GM19239 (cell line): ENCODE results near the gene LHX5.

Source experiments
- DNase-seq: peaks from one replicate; pipeline ENCODE4 v3.0.0; 2011; ENCODE audit warnings: low spot score; ENCODE audit not compliant: insufficient read length
- FAIRE-seq: peaks from 2 replicates; lab custom pipeline; 2011; peaks lifted over from hg19 to GRCh38; lab: Jason Lieb, UNC

The LHX5 gene

DNA sequence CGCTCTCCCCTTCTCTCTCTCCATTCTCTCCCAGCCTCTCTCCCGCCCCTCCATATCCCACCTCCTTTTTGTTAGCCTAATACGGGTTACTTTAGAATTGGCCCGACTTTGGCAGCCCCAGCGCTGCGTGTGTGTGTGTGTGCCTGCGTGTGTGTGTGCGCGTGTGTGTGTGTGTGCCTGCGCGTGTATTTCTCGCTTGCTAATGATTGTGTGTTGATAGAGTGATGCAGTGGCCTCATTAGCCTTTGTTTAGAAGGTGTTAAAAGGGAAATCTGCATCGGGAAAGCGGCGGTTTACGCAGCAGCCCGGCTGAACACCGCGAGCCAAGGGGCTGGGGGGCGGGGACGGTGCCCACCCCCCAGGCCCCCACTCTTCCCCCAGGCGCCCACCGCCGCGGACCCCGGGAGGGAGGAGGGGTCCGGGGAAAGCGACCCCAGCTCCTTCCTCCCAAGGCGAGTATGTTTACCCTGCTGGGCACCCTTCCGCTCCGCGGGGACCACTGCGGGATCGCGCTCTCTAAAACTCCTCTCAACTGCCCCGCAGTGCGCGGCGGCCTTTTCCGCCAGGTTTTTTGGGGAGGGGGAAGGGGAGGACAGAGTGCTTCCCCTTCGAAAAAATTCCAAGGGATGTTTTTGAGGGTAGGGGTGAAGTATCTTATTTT lies 6.8 kb upstream of the LHX5 start:
- FAIRE-seq: no peak

DNA sequence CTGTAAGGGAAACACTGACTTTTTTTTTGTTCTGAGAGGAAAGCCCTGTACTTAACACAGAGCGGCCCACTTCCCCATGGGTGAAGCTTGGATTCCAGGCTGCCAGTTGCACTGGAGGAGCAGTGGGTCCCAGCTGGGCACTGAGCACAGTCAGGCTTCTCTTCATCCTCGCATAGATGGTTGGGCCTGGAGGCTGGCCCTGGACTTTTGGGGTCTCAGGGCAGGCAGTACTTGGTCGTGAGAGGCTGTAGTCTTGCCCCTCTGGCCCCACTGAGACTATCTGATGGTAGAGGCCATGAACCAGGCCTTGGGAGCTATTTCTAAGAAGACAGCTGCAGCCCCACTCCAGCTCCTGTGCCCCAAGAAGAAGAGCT lies 6.2 kb upstream of the LHX5 start:
- no peak for FAIRE-seq

More for the DNA sequence above, 6.8 kb upstream of the LHX5 start:
- DNase-seq: no peak

DNA sequence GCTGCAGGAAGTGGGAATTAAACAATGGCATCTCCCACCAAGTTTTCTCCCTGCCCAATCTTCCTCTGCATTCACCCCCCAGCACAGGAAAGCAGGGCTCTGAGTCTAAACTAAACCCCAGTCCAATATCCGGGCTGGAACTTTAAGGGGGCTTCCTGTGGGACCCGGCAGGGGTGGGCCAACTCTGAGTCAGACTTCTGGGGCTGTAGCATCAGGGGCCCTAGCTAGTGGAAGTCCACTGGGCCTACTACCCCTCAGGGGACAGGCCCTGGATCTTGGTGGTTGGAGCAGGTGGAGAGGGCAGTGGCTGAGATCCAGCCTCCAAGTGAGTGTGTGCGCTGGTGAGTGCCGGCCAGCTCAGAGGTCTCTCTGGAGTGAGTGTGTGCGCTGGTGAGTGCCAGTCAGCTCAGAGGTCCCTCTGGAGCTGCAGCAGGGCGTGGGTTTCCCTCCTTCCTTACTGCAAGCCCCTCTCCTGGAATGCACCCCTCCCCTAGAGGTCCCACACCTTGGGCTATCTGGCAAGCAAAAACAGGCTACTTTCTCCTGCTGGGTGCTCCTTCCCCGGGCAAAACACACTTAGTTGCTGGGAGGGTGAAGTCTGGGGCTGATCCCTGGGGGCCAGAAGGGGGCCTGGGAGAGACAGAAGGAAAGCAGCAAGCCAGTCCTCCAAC lies 5.6 kb upstream of the LHX5 start:
- FAIRE-seq (no peak), DNase-seq (no peak)

More for the DNA sequence above, 6.2 kb upstream of the LHX5 start:
- DNase-seq: no peak

DNA sequence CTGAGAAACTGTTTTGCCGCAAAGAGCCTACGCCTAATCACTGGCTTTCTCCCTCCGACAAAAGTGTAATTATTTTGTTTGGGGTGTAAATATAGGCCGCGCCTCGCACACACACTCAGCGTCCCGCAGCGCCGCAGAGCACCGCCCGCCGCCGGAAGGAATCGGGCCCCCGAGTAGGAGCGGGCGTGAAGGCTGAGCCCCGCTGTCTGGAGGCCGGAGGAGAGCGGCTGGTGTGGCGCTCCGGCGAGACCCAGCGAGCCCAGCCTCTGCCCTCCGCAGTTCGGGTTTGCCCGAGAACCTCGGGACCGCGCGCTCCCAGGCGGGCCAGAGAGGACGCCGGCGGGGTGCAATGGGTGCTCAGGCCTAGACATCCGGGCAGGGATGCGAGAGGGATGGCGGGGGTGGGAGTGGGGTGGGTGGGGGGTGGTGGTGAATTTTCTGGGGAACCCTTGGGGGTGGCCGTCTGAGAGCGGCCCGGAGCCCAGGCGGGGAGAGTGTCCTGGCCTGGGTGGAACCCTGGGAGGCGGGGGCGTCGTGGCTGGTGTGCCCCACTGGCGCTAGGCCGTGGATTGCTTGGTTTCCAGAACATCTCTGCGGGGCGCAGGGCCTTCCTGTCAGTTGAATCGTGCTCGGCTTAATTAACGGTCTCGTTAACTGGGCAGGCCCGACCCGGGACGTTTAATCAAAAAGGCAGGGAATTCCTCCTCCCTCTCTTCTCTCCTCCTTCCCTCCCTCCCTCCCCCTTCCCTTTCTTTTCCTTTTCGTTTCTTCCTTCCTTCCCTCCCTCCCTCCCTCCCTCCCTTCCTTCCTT lies 4.7 kb upstream of the LHX5 start:
- no peak for DNase-seq
- FAIRE-seq: no peak

DNA sequence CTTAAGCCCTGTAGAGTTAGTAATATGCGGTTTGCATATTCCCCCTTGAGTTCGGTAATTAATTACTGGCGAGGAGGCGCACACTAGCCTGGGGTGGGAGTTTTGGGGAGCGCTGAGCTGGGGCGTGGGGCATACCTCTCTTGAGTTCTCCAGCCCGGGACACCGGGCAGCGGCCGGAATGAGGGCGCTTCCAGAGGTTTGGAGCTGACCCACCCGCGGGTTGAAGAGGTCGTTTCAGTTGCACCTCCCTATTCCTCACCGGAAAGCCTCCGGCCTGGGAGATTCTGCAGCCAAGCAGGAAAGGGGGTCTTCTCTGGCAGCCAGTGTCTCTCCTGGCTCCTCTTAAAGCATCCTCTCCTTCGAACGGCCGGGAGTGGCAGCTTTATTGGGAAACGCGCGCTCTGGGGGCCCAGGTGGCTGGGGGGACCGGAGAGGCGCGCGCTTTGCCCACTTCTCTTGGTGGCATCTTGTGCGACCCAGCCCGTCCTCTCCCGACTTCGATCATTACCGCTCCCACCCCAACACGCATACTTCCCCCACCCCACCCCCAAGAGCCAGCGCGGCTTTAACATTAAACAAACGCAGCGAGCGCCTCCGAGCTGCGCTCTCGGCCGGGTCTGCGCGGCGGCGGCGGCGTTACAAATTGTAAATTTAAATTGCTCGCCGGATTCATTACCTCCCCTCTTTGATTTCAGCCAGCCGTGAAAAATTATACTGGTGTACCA lies 3.9 kb upstream of the LHX5 start:
- no peak for DNase-seq
- FAIRE-seq: no peak

DNA sequence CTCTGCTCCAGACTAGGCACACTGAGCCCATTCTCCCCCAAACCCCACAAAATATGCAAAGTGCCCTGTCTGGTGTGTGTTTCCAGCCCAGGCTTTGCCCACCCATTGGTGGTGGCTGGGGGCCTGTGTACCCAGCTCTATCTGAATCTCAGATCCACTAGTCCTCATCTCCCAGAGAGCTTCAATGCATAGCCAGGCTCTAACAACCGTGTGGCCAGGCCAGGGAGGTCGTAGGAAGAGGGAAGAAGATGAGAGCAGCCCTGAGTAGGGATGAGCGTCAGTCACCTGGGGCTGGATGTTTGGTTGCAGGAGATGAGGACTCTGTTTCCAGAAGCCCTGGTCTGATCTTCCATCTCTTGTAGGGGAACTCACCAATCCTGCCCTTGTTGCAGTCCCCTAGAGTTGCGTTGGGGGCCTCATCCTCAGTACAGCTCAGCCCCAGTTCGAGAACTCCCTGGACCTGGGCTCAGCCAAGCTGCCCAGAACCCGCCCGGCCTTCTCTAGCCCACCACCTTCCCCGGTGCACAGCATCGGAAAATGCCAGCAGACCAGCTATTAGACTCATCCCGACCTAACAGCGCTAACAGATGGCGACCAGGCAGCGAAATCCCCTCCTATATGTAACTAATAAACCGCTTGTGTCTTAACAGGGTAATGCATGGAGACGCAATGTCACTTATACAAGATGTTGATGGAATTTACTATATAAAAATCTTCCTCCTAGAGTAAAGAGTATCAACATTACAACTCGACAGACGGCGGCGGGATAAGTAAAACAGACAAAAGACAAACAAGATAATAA lies 3.2 kb upstream of the LHX5 start:
- no peak for FAIRE-seq
- no peak for DNase-seq

DNA sequence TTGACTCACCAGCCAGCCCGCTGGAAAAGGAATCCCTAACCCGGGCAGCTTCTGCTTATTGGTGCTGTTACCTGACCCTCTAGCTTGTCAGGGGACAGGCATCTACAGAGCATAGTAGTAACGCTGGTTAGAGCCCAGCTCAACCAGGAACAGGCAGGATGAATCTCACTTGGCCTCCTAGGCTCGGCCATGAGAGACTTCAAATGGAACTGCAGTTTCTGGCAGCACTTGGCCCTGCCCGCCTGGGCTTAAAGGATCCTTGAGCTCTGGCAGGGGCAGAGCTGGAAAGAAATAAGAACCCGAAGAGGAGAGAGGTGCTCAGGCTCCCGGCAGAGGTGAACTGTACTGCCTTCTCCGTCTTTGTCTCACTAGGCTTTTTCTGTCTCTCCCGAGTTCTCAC lies 2.3 kb upstream of the LHX5 start:
- no peak for DNase-seq
- no peak for FAIRE-seq

DNA sequence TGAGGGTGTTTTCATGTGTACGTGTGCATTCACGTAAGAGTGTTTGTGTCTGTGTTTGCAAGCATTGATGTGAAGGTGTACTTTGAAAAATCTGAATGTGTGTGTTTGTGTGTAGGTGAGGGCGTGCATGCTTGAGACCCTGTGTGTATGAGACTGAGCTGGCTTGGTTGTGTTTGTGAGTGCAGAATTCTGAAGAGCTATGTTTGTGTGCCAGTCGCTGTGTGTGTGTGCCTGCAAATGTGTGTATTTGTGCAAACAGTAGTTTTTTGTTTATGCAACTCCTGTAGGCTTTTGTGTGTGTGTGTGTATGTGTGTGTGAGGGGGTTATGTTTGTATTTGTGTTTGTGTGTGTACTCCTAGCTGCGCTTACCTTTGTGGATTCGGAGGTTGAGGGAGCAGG lies 1.7 kb upstream of the LHX5 start:
- DNase-seq: no peak
- no peak for FAIRE-seq

DNA sequence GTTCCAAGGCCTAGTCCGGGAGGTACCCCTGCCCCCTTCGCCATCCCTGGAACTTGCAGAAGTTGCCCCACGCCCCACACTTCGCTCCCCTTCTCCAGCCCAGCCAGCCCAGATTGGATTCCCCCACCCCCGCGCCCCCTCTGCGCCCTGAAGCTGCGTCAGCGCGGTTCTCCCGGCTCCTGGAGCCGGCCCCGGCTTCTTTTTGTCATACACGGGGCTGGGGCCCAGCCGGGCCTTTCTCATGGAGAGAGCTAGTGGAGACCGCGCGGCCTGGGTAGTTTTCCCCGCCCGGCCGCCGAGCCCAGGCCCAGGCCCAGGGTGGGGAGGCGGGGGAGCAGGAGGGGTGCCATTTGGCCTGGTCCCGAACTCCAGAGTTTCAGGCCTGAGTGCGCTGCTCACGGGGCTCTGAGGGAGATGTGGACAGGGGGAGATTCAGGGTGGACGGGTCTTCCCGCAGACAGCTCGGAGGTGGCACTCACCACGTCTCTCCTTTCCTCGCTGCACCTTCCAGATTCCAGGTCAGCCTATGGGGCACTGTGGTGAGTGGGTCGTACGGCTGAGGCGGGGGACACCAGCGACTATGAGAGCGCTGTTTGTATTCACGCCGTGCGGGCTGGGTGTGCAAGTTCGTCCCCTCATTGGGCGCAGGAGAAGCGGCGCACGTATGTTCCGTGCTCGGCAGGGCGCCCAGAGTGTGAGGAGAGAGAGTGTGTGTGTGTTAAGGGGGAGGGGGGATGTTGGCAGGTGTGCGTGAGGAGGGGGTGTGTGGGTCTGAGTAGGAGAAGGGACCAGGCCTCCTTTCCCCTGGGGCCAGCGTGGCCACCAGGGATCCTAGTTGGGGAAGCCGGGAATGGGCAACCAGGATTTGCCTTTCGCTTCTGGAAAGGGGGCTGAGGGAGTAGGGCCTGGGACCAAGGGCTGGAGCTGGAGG lies 785 bp upstream of the LHX5 start:
- FAIRE-seq: no peak
- DNase-seq: no peak

DNA sequence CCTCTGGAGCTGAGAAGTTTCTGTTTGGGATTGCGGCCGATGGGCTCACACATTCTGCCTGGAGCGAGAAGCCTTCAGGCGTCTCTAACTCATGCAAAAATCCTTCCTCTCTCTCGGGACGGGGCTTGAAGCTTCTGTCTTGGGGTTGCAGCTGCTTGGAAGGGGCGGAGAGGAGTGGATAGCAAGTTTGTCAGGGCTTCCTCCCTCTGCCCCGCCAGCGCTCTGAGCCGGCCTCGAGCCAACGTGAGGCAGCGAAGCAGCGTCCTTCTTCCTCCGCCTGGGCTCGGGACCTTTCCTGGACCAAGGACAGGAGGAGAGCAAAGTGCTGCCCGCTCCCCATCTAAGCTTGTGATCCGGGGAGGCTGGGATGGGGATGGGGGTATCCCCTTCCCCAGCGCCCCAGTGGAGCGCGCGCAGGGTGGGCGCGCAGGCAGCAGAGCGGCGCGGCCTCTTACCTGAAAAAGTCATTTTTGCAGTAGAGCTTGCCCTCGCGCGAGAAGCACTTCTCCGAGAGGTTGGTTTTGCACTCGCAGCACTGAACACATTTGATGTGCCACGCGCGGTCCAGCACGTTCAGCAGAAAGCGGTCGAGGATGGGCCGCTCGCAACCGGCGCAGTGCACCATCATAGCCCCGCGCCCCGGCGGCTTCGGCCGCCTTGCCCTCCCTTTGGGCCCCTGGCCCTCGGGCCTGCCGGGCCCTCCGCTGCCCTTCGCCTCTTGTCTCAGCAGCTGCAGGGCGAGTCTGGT lies 626 bp downstream of the LHX5 start:
- no peak for FAIRE-seq
- DNase-seq: no peak

DNA sequence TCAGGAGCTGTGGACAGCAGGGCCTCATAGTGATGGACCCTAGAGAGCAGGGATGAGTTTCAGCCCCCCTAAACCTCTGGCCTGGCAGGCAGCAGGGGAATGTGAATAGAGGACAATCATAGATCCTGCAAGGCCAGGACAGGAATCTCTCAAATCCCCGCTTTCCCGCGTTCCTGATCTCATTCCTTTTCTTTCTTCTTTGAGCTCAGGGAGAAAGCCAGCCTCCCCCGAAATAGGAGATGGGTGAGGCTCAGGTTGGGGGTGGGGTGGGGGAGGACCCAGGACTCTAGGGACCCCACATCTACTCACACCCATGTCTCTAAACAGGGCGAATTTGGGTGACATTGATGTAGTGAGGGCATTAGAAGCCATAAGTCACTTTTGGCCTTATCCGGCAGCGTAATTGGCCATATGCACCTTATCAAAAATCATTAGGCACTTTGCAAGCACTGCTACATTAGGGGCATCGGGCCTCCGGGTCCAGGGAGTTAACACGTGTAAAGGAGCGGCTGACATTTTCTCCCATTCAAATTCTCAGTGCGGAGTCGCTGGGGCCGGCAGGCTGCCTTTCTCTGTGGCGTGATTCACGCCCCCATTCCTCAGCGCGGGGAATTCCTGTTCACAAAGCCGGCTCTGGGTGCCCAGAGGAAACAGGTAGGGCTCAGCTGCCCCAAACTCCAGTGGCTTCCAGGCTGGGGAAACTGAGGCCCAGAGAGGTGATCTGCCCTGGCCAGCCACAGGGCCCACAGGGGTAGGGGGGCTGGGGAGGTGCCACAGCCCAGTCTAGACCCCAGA lies 1.5 kb downstream of the LHX5 start:
- no peak for DNase-seq

DNA sequence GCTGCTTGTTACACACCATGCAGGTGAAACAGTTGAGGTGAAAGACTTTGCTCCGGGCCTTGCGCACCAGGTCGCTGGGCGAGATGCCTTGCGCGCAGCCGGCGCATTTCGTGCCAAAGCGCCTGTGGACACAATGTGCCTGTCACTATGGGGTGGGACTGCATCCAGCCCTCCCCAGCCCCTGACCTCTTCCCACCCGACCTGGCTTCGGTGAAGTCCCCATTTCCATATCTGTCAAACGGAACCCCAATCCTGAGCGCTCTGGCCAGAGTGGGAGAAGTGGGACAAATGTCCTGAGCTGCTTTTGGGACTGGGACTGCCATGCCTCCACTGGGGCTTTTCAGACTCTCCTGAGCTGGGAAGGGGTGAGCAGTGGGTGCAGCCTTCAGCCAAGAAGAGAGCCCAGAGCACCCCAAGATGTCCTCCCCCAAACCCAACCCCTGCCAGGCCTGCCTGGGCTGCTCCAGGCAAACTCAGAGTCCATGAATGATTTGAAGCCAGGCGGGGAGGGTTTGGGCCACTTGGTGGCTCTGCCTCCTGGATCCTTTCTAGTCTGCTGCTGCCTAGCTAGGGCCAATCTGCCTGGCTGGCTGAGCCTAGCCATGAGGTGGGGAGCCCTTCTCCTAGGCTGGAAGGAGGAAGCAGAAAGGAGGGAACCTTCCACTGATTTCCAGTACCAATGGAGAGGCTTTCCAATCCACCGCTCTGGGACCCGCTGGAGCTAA lies 2.3 kb downstream of the LHX5 start:
- DNase-seq (no peak), FAIRE-seq (no peak)

More for the DNA sequence above, 1.5 kb downstream of the LHX5 start:
- FAIRE-seq: no peak

DNA sequence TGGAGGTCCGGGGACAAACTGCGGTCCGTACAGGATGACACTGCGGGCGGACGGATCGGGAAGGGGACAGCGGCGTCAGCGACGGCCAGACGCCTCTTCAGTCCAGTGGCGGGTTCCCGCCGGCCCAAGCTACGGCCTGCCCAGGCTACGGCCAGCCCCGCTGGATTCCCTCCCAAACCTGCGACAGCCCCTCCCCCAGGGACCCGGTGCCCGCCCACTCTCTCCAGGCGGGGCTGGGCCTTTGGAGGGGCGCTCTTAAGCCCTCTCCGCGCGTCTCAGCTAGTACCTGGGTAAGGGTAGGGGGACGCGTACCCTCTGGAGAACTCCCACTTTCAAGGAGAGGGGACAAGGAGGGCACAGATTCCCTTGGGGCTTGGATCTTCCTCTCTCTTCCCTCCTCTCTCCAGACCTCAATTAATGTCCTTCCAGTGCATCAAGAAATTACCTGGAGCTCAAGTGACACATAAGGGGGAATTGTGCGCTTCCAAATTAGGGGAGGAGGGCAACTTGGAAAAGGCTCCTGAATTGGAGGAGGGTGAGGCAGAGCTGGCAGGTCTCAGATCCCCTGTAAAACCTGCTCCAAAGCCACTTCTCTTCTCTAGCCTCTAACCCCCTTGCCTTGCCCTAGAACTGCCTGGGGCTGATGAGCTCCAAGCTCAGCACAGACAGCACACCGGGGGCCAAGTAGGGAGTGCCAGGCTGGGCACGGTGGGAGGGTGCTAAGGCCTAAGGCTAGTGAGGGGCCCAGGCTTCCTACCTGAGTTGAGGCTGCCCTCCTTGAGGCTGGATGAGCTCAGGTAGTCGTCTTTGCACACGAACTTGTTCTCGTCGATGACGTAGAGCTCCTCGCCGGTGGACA lies 3.1 kb downstream of the LHX5 start:
- FAIRE-seq (no peak), DNase-seq (no peak)

DNA sequence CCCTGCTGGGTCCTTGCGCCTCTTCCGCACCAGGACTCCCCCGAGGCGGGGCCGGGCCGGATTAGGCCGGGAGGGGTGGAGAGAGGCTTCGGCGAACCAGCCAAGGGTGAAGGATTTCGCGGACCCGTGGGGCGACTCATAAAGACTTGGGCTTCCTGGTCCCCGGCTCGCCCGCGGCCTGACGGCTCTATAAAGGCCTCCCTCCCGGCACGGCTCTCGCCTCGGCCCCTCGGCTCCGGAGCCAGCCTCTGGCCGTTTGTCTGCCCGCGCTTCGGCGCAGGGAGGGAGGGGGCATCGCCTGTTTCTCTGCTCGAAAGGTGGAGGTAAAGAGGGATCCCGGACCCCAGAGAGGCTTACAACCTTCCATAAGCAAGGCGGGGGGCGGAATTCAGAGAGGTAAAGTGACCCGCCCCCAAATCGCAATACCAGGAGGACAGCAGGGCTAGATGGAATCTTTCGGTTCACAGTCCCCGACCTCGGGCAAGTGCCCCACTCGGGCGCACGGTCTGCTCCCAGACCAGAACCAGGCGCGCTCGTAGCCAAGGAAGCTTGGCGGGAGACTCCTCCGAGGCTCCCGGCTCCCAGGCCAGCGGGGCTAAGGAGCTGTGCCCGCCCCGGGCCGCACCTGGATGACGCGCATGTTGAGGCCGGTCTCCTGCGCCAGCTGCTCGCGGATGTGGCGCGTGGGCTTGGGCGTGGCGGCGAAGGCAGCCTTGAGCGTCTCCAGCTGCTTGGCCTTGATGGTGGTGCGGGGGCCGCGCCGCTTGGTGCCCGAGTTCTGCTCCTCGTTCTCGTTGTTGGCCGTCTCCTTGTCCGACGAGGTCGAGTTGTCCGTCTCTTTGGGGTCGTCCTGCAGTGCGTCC lies 3.9 kb downstream of the LHX5 start:
- FAIRE-seq: no peak

DNA sequence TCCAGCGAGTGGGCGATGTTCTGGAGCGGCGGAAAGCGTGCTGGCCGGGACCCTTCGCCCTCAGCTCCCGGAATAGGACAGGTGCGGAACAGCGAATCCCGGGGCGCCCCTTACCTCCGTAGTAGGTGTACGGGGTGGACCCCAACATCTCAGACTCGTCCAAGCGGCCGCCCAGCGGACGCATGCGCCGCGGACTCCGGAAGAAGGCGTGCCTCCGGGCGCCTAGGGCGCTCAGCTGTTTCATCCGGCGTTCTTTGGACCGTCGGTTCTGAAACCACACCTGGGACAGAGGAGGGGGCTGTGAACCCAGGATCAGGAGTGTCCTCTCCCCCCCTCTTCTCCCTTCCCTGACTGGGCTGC lies 4.5 kb downstream of the LHX5 start:
- FAIRE-seq (no peak), DNase-seq (no peak)

More for the DNA sequence above, 3.9 kb downstream of the LHX5 start:
- no peak for DNase-seq
